H1 (cell line): Measurements from ENCODE around the gene LRIT2. TPM values are rescaled to one million over a fixed set of nuclear protein-coding genes. Genes with fewer than 3 reads are reported as not detected.

Experiments used
- CHD7 ChIP-seq: fragments of 300-600 bp; sonication (generic); IDR thresholded peaks from 2 replicates; pipeline ENCODE4 v1.7.1; 2012; ENCODE audit warnings: low read length, moderate library complexity, mild to moderate bottlenecking, inconsistent platforms; ENCODE audit not compliant: insufficient replicate concordance
- FOSL1 ChIP-seq: IDR thresholded peaks from 2 replicates; pipeline ENCODE4 v1.6.1; 2011; ENCODE audit warnings: mild to moderate bottlenecking, low read depth, low read length, moderate library complexity; ENCODE audit not compliant: insufficient read depth
- polyA plus RNA-seq, 7 experiments: library from polyadenylated mRNA; depleted of rRNA in 3 of 7; stranded (reverse) in 5 of 7; unstranded in 2 of 7; fragments of >200 nt in 5 of 7; fragments of 200-250 nt in 2 of 7; gene quantifications; 1 replicate in 5 of 7; 2 replicates in 1 of 7; 4 replicates in 1 of 7; pipeline versions ENCODE4 v1.2.1 to v1.2.3, GENCODE V29; 2011 to 2013; ENCODE audit warnings: missing spikeins in 2 of 7, mixed read lengths in 2 of 7
- total RNA-seq: library from RNA; stranded (reverse); fragmentation: NEBNext Ultra II Directional; extraction: Animal tissue kit (Norgen Biotek cat#: 25700); gene quantifications from 2 replicates; pipeline ENCODE4 v1.2.1, GENCODE V29; 2021

The LRIT2 gene
- total and polyA plus RNA-seq, 2 of the 8 experiments (the other 6 are each of a cell fraction or from before 2014, with no cell fraction given), result not detected

GRCh38 chr10:84173501-84173929, 51.8 kb downstream of the LRIT2 start, which contains the start of gene GPR15LG (continued):
- TF ChIP-seq CHD7, result no peak
- TF ChIP-seq FOSL1, result no peak
